Erythroblast (primary cell): ENCODE measurements around the gene ZDHHC17.

Experiments
- DNase-seq, 2 experiments: peaks; one replicate each; lab custom pipeline; 2025; lab: John Stamatoyannopoulos, UW
- GATA1 ChIP-seq: IDR thresholded peaks from 2 replicates; pipeline ENCODE4 v1.6.1; 2011; ENCODE audit warnings: low read depth, mild to moderate bottlenecking, control low read depth, low read length, moderate library complexity
- POLR2A ChIP-seq: IDR thresholded peaks from 2 replicates; pipeline ENCODE4 v1.6.1; 2011; ENCODE audit warnings: mild to moderate bottlenecking, low read length

Gene ZDHHC17

GRCh38 chr12:76880519-76881023, 116.7 kb downstream of the ZDHHC17 start:
- TF ChIP-seq GATA1, result no peak
- no peak for TF ChIP-seq POLR2A
- DNase-seq, result no peak

- TF ChIP-seq GATA1 (no peak), POLR2A (no peak)
- no peak for DNase-seq
Observed at GRCh38 chr12:76881142-76881541, 117.2 kb downstream of the ZDHHC17 start.

- no peak for TF ChIP-seq GATA1
- TF ChIP-seq POLR2A, result no peak
- DNase-seq, result no peak
Observed at GRCh38 chr12:76882367-76882766, 118.5 kb downstream of the ZDHHC17 start.

- no peak for DNase-seq
- TF ChIP-seq POLR2A (no peak), GATA1 (no peak)
Observed at GRCh38 chr12:76883151-76883550, 119.2 kb downstream of the ZDHHC17 start.

- DNase-seq, result no peak
- TF ChIP-seq GATA1 (no peak), POLR2A (no peak)
Observed at GRCh38 chr12:76883811-76884210, 119.9 kb downstream of the ZDHHC17 start.

- TF ChIP-seq POLR2A, result no peak
- TF ChIP-seq GATA1, result no peak
- no peak for DNase-seq
Observed at GRCh38 chr12:76888775-76889174, 124.9 kb downstream of the ZDHHC17 start.

- DNase-seq, result no peak
- TF ChIP-seq POLR2A (no peak), GATA1 (no peak)
Observed at GRCh38 chr12:76890151-76891143, 126.5 kb downstream of the ZDHHC17 start.

- no peak for TF ChIP-seq POLR2A
- TF ChIP-seq GATA1, result no peak
- no peak for DNase-seq
Observed at GRCh38 chr12:76891609-76892008, 127.7 kb downstream of the ZDHHC17 start.

GRCh38 chr12:76895796-76896195, 131.9 kb downstream of the ZDHHC17 start:
- TF ChIP-seq POLR2A, result no peak
- TF ChIP-seq GATA1, result no peak

GRCh38 chr12:76896274-76896673, 132.4 kb downstream of the ZDHHC17 start:
- DNase-seq, result no peak
- TF ChIP-seq GATA1 (no peak), POLR2A (no peak)

More at GRCh38 chr12:76895796-76896195, 131.9 kb downstream of the ZDHHC17 start:
- no peak for DNase-seq

GRCh38 chr12:76898442-76898841, 134.5 kb downstream of the ZDHHC17 start:
- no peak for DNase-seq
- no peak for TF ChIP-seq POLR2A

- DNase-seq, result no peak
- TF ChIP-seq POLR2A (no peak), GATA1 (no peak)
Observed at GRCh38 chr12:76899522-76899921, 135.6 kb downstream of the ZDHHC17 start.

- no peak for DNase-seq
- TF ChIP-seq GATA1, result no peak
- TF ChIP-seq POLR2A, result no peak
Observed at GRCh38 chr12:76901628-76902380, 137.9 kb downstream of the ZDHHC17 start.
